ENCODE measurements around the gene TSPAN17.

Gene TSPAN17

GRCh38 chr5:176660530-176660859 is 13.2 kb downstream of the TSPAN17 start:
- no peak for DNase-seq (ENCODE audit: low spot score)

- peak; percentile 84 for DNase-seq (ENCODE audit: low spot score)
Observed at GRCh38 chr5:176660860-176661641, 13.8 kb downstream of the TSPAN17 start.

GRCh38 chr5:176661676-176662075 is 14.4 kb downstream of the TSPAN17 start:
- no peak for DNase-seq (ENCODE audit: low spot score)

- no peak for DNase-seq (ENCODE audit: low spot score)
Observed at GRCh38 chr5:176662371-176663333, 15.4 kb downstream of the TSPAN17 start.

- DNase-seq (ENCODE audit: low spot score): no peak
Observed at GRCh38 chr5:176663566-176663965, 16.3 kb downstream of the TSPAN17 start.

GRCh38 chr5:176664479-176664878 is 17.2 kb downstream of the TSPAN17 start:
- no peak for DNase-seq (ENCODE audit: low spot score)

GRCh38 chr5:176664886-176665285 is 17.6 kb downstream of the TSPAN17 start:
- DNase-seq (ENCODE audit: low spot score): no peak

GRCh38 chr5:176665517-176665916 is 18.2 kb downstream of the TSPAN17 start:
- no peak for DNase-seq (ENCODE audit: low spot score)

- no peak for DNase-seq (ENCODE audit: low spot score)
Observed at GRCh38 chr5:176667637-176668036, 20.4 kb downstream of the TSPAN17 start.

- DNase-seq (ENCODE audit: low spot score): no peak
Observed at GRCh38 chr5:176670449-176670848, 23.2 kb downstream of the TSPAN17 start.

GRCh38 chr5:176671399-176671798 is 24.1 kb downstream of the TSPAN17 start:
- no peak for DNase-seq (ENCODE audit: low spot score)

GRCh38 chr5:176671890-176672747 is 24.8 kb downstream of the TSPAN17 start:
- no peak for DNase-seq (ENCODE audit: low spot score)

GRCh38 chr5:176673651-176674583 is 26.6 kb downstream of the TSPAN17 start:
- DNase-seq (ENCODE audit: low spot score): no peak

GRCh38 chr5:176674799-176675198 is 27.5 kb downstream of the TSPAN17 start:
- no peak for DNase-seq (ENCODE audit: low spot score)

- no peak for DNase-seq (ENCODE audit: low spot score)
Observed at GRCh38 chr5:176675676-176676360, 28.5 kb downstream of the TSPAN17 start.

GRCh38 chr5:176676361-176676824 is 29.1 kb downstream of the TSPAN17 start:
- no peak for DNase-seq (ENCODE audit: low spot score)

- DNase-seq (ENCODE audit: low spot score): no peak
Observed at GRCh38 chr5:176677209-176677939, 30.1 kb downstream of the TSPAN17 start.

GRCh38 chr5:176678584-176678983 is 31.3 kb downstream of the TSPAN17 start:
- no peak for DNase-seq (ENCODE audit: low spot score)

- no peak for DNase-seq (ENCODE audit: low spot score)
Observed at GRCh38 chr5:176679365-176680225, 32.3 kb downstream of the TSPAN17 start.

Data from hematopoietic multipotent progenitor cell treated with erythropoietin and hydrocortisone succinate and interleukin-3 and kit ligand, for 17 days (in vitro differentiated cells).